Smooth muscle cell (in vitro differentiated cells): ENCODE results near the gene PPP1R11. TPM values are rescaled to one million over a fixed set of nuclear protein-coding genes. Genes with fewer than 3 reads are reported as not detected.

Experiments
- DNase-seq: peaks from one replicate; lab custom pipeline; 2025; ENCODE audit not compliant: unreplicated experiment; lab: John Stamatoyannopoulos, UW
- H2AFZ ChIP-seq: fragments of 200-600 bp; sonication (generic); 2 replicates; pipeline ENCODE4 v1.6.0; 2016; ENCODE audit warnings: antibody characterized with exemption, low read depth, mild to moderate bottlenecking
- H3F3A ChIP-seq: fragments of 200-600 bp; sonication (generic); 2 replicates; pipeline ENCODE4 v1.6.0; 2017; ENCODE audit warnings: antibody characterized with exemption, low read depth
- H3K27ac ChIP-seq: fragments of 200-600 bp; sonication (generic); 2 replicates; pipeline ENCODE4 v1.5.1; 2016; ENCODE audit warnings: low read depth, mild to moderate bottlenecking
- H3K27me3 ChIP-seq: fragments of 200-600 bp; sonication (generic); 2 replicates; pipeline ENCODE4 v1.6.1; 2016; ENCODE audit warnings: low read depth, mild to moderate bottlenecking
- H3K36me3 ChIP-seq: fragments of 200-600 bp; sonication (generic); 2 replicates; pipeline ENCODE4 v1.5.1; 2016; ENCODE audit warnings: low read depth
- H3K4me1 ChIP-seq: fragments of 200-600 bp; sonication (generic); 2 replicates; pipeline ENCODE4 v1.5.1; 2016; ENCODE audit warnings: low read depth
- H3K4me2 ChIP-seq: fragments of 200-600 bp; sonication (generic); 2 replicates; pipeline ENCODE4 v1.6.0; 2016; ENCODE audit warnings: mild to moderate bottlenecking
- H3K4me3 ChIP-seq: fragments of 200-600 bp; sonication (generic); 2 replicates; pipeline ENCODE4 v1.5.1; 2016; ENCODE audit warnings: mild to moderate bottlenecking
- H3K79me2 ChIP-seq: fragments of 200-600 bp; sonication (generic); 2 replicates; pipeline ENCODE4 v1.6.0; 2016; ENCODE audit warnings: low read depth, mild to moderate bottlenecking
- H3K9ac ChIP-seq: fragments of 200-600 bp; sonication (generic); 2 replicates; pipeline ENCODE4 v1.6.0; 2016; ENCODE audit warnings: low read depth
- H3K9me3 ChIP-seq: fragments of 200-600 bp; sonication (generic); replicated peaks from 2 replicates; pipeline ENCODE4 v1.5.1; 2016; ENCODE audit warnings: low read depth
- H4K20me1 ChIP-seq: fragments of 200-600 bp; sonication (generic); 2 replicates; pipeline ENCODE4 v1.6.0; 2016; ENCODE audit warnings: low read depth
- CTCF ChIP-seq: fragments of 200-600 bp; sonication (generic); IDR thresholded peaks from 2 replicates; pipeline ENCODE4 v1.5.1; 2017; ENCODE audit warnings: borderline replicate concordance, mild to moderate bottlenecking, antibody characterized with exemption; ENCODE audit not compliant: insufficient read depth, poor library complexity, severe bottlenecking
- WGBS: methylation state at CpG from one replicate; pipeline ENCODE4 v1.1.7; 2016; ENCODE audit warnings: low lambda C conversion rate; 5-methylcytosine and 5-hydroxymethylcytosine counted together
- polyA plus RNA-seq: library from polyadenylated mRNA; unstranded; fragments of >200 nt; fragmentation: Nextera tagmentation; extraction: Ambion mirVana; gene quantifications from 2 replicates; pipeline ENCODE4 v1.2.1, GENCODE V29; 2016
- total RNA-seq: library from RNA; depleted of rRNA; stranded (reverse); fragments of >200 nt; gene quantifications from 2 replicates; pipeline ENCODE4 v1.2.3, GENCODE V29; 2014

Gene PPP1R11
- total and polyA plus RNA-seq, 2 experiments from 2014 or later = 63.4 to 80.2 TPM

- no peak for TF ChIP-seq CTCF
- H3K4me2 ChIP-seq = no peak overlapping the region
- H4K20me1 ChIP-seq = no peaks in the 10 kb centered on the region
- DNase-seq = no peak
- H3K79me2 ChIP-seq = no peaks in the 10 kb centered on the region
- H3K4me1 ChIP-seq = no peaks in the 10 kb centered on the region
- WGBS = 80% methylated on average over 6 of the region's 6 CpGs
- no peak overlapping the region for H3K27ac ChIP-seq
- no peak overlapping the region for H3K4me3 ChIP-seq
- no peak overlapping the region for H3K9ac ChIP-seq
- peaks cover 3% of the 10 kb centered on the region for H3F3A ChIP-seq
- H3K9me3 ChIP-seq = no peaks in the 10 kb centered on the region
- H2AFZ ChIP-seq = no peak overlapping the region
- H3K27me3 ChIP-seq = no peaks in the 10 kb centered on the region
- H3K36me3 ChIP-seq = no peaks in the 10 kb centered on the region
These were observed 25.8 kb upstream of the PPP1R11 start for GRCh38 chr6:30041221-30041620.

- no peak overlapping the region for H3K4me2 ChIP-seq
- peaks cover 3% of the 10 kb centered on the region for H3F3A ChIP-seq
- H4K20me1 ChIP-seq = no peaks in the 10 kb centered on the region
- no peak overlapping the region for H3K4me3 ChIP-seq
- H3K36me3 ChIP-seq = no peaks in the 10 kb centered on the region
- no peaks in the 10 kb centered on the region for H3K27me3 ChIP-seq
- no peaks in the 10 kb centered on the region for H3K79me2 ChIP-seq
- DNase-seq = no peak
- H3K27ac ChIP-seq = no peak overlapping the region
- WGBS = 61% methylated on average over 4 of the region's 4 CpGs
- H3K4me1 ChIP-seq = no peaks in the 10 kb centered on the region
- no peak for TF ChIP-seq CTCF
- no peaks in the 10 kb centered on the region for H3K9me3 ChIP-seq
- no peak overlapping the region for H3K9ac ChIP-seq
- no peak overlapping the region for H2AFZ ChIP-seq
These were observed 25.2 kb upstream of the PPP1R11 start for GRCh38 chr6:30041821-30042220.

GRCh38 chr6:30042476-30042875, 24.5 kb upstream of the PPP1R11 start:
- no peak overlapping the region for H3K9ac ChIP-seq
- 96% methylated on average over 1 of the region's 1 CpG for WGBS
- no peak overlapping the region for H2AFZ ChIP-seq
- no peak for TF ChIP-seq CTCF
- H4K20me1 ChIP-seq = no peaks in the 10 kb centered on the region
- no peaks in the 10 kb centered on the region for H3K36me3 ChIP-seq
- H3F3A ChIP-seq = peaks cover 3% of the 10 kb centered on the region
- H3K4me1 ChIP-seq = no peaks in the 10 kb centered on the region
- no peaks in the 10 kb centered on the region for H3K9me3 ChIP-seq
- no peaks in the 10 kb centered on the region for H3K79me2 ChIP-seq
- no peak overlapping the region for H3K4me3 ChIP-seq
- no peak for DNase-seq
- H3K27ac ChIP-seq = no peak overlapping the region
- no peaks in the 10 kb centered on the region for H3K27me3 ChIP-seq
- no peak overlapping the region for H3K4me2 ChIP-seq

- Histone ChIP-seq H3K27me3 (no peaks in the 10 kb centered on the region), H3K27ac (no peak overlapping the region), H3K4me1 (no peaks in the 10 kb centered on the region), H3F3A (peaks cover 3% of the 10 kb centered on the region), H2AFZ (no peak overlapping the region), H3K9ac (no peak overlapping the region), H3K36me3 (no peaks in the 10 kb centered on the region), H3K4me3 (no peak overlapping the region), H3K9me3 (no peaks in the 10 kb centered on the region), H4K20me1 (no peaks in the 10 kb centered on the region), H3K79me2 (no peaks in the 10 kb centered on the region), H3K4me2 (no peak overlapping the region)
- TF ChIP-seq CTCF = no peak
- DNase-seq = no peak
- 35% methylated on average over 1 of the region's 1 CpG for WGBS
These were observed 24.1 kb upstream of the PPP1R11 start for GRCh38 chr6:30042914-30043313.
